OCI-LY7 (cell line): ENCODE data around the gene LPO. TPM values are rescaled to one million over a fixed set of nuclear protein-coding genes. Genes with fewer than 3 reads are reported as not detected.

ENCODE experiments used
- BruUV-seq: library from RNA; stranded (reverse); fragments of 400-500 nt; replicated peaks from 2 replicates; lab custom pipeline; 2021; lab: Mats Ljungman, UMichigan
- CTCF ChIA-PET: fragments of 300-600 bp; sonication (Branson Sonifier 250); formaldehyde crosslinking; loops from one replicate; lab custom pipeline; 2022; ENCODE audit warnings: antibody characterized with exemption; ENCODE audit not compliant: unreplicated experiment; lab: Charles Lee
- POLR2A ChIA-PET: fragments of 300-600 bp; sonication (Branson Sonifier 250); formaldehyde crosslinking; loops from one replicate; lab custom pipeline; 2022; ENCODE audit warnings: antibody characterized with exemption; lab: Charles Lee
- DNase-seq: peaks from one replicate; pipeline ENCODE4 v3.0.0-alpha.2; 2015; ENCODE audit warnings: low spot score
- H2AFZ ChIP-seq: fragments of 200-600 bp; sonication (generic), shearing (Covaris generic); 2 replicates; pipeline ENCODE4 v1.6.1; 2014; ENCODE audit warnings: mild to moderate bottlenecking, antibody characterized with exemption, low read length, moderate library complexity
- H3K27ac ChIP-seq: fragments of 200-600 bp; sonication (generic); 2 replicates; pipeline ENCODE4 v1.5.1; 2014; ENCODE audit warnings: mixed run types, low read depth, mild to moderate bottlenecking, moderate library complexity, low read length, inconsistent platforms; ENCODE audit not compliant: poor library complexity, severe bottlenecking
- H3K36me3 ChIP-seq: fragments of 200-600 bp; sonication (generic); 2 replicates; pipeline ENCODE4 v1.6.1; 2014; ENCODE audit warnings: mild to moderate bottlenecking, antibody characterized with exemption, low read length, moderate library complexity, mixed read lengths; ENCODE audit not compliant: insufficient read depth
- H3K4me1 ChIP-seq: fragments of 200-600 bp; sonication (generic); 2 replicates; pipeline ENCODE4 v1.5.1; 2014; ENCODE audit warnings: mild to moderate bottlenecking, low read length; ENCODE audit not compliant: insufficient read depth, poor library complexity, severe bottlenecking
- H3K4me2 ChIP-seq: fragments of 200-600 bp; sonication (generic); 2 replicates; pipeline ENCODE4 v1.6.1; 2014; ENCODE audit warnings: mild to moderate bottlenecking, low read length
- H3K4me3 ChIP-seq: fragments of 200-600 bp; sonication (generic); 2 replicates; pipeline ENCODE4 v1.5.1; 2014; ENCODE audit warnings: mild to moderate bottlenecking, low read depth, low read length; ENCODE audit not compliant: poor library complexity, severe bottlenecking
- H3K79me2 ChIP-seq: fragments of 200-600 bp; sonication (generic); 2 replicates; pipeline ENCODE4 v1.6.1; 2016; ENCODE audit warnings: low read depth, mild to moderate bottlenecking, low read length, moderate library complexity, mixed read lengths; ENCODE audit not compliant: insufficient read depth
- H3K9me2 ChIP-seq: fragments of 200-600 bp; sonication (generic); 2 replicates; pipeline ENCODE4 v1.6.1; 2016; ENCODE audit warnings: mild to moderate bottlenecking, low read length, mixed read lengths; ENCODE audit not compliant: insufficient read depth
- H3K9me3 ChIP-seq: fragments of 200-600 bp; sonication (generic); 2 replicates; pipeline ENCODE4 v1.6.1; 2014; ENCODE audit warnings: mild to moderate bottlenecking, mixed run types, low read length, mixed read lengths
- H4K20me1 ChIP-seq: fragments of 200-600 bp; sonication (generic); 2 replicates; pipeline ENCODE4 v1.6.1; 2014; ENCODE audit warnings: mild to moderate bottlenecking, antibody characterized with exemption, low read length, moderate library complexity, mixed read lengths; ENCODE audit not compliant: insufficient read depth
- CTCF ChIP-seq: fragments of 200-600 bp; sonication (generic); conservative IDR thresholded peaks from 2 replicates; pipeline ENCODE4 v1.5.1; 2014; ENCODE audit warnings: mild to moderate bottlenecking, antibody characterized with exemption, low read length, moderate library complexity, mixed read lengths
- EZH2phosphoT487 ChIP-seq: fragments of 200-600 bp; sonication (generic); IDR thresholded peaks from 2 replicates; pipeline ENCODE4 v1.6.1; 2018; ENCODE audit warnings: low read depth, borderline replicate concordance, mild to moderate bottlenecking, mixed run types, antibody characterized with exemption, low read length, moderate library complexity, mixed read lengths
- intact Hi-C: fragments of 100-400 bp; cut with micrococcal nuclease; formaldehyde crosslinking; loops from one replicate; pipeline ENCODE4 v1.10.0; 2022; ENCODE audit not compliant: unreplicated experiment
- total RNA-seq, 2 experiments: library from RNA; depleted of rRNA in 1 of 2; stranded (reverse); fragments of >200 nt in 1 of 2; shearing (Covaris generic) in 1 of 2; gene quantifications; 2 replicates each; pipeline ENCODE4 v1.2.3, GENCODE V29; 2014 to 2022

The LPO gene
- total RNA-seq, 2 experiments from 2014 or later, result not detected

- no peaks in the 10 kb centered on the region for H4K20me1 ChIP-seq
- H3K4me2 ChIP-seq, result no peak overlapping the region
- DNase-seq, result no peak
- ChIA-PET POLR2A (no interaction called here), CTCF (no interaction called here)
- intact Hi-C loops, result no loop called here
- no peaks in the 10 kb centered on the region for H3K79me2 ChIP-seq
- no peaks in the 10 kb centered on the region for H3K4me1 ChIP-seq
- BruUV-seq, result no TSS peak
- no peak overlapping the region for H2AFZ ChIP-seq
- H3K9me3 ChIP-seq, result no peaks in the 10 kb centered on the region
- no peak for TF ChIP-seq EZH2phosphoT487
- no peak for TF ChIP-seq CTCF
- no peak overlapping the region for H3K27ac ChIP-seq
- no peaks in the 10 kb centered on the region for H3K36me3 ChIP-seq
- no peak overlapping the region for H3K4me3 ChIP-seq
- no peaks in the 10 kb centered on the region for H3K9me2 ChIP-seq
Measured at GRCh38 chr17:58275417-58275816, 37.0 kb downstream of the LPO start.

GRCh38 chr17:58276423-58276822 lies 38.0 kb downstream of the LPO start:
- no TSS peak for BruUV-seq
- CTCF ChIA-PET, result no interaction called here
- H3K79me2 ChIP-seq, result no peaks in the 10 kb centered on the region

More at GRCh38 chr17:58276423-58276822, 38.0 kb downstream of the LPO start:
- no peak overlapping the region for H3K4me3 ChIP-seq
- H3K4me1 ChIP-seq, result no peaks in the 10 kb centered on the region
- DNase-seq, result no peak
- no peak overlapping the region for H2AFZ ChIP-seq
- H4K20me1 ChIP-seq, result no peaks in the 10 kb centered on the region
- intact Hi-C loops, result no loop called here
- H3K9me3 ChIP-seq, result no peaks in the 10 kb centered on the region
- no peak overlapping the region for H3K27ac ChIP-seq
- POLR2A ChIA-PET, result interaction anchor here (0.6 kb wide), 1 partner anchor 796 kb away, joined by 3 read pairs; no protein-coding TSS in a partner anchor
- no peak overlapping the region for H3K4me2 ChIP-seq
- TF ChIP-seq EZH2phosphoT487 (no peak), CTCF (no peak)
- H3K36me3 ChIP-seq, result no peaks in the 10 kb centered on the region
- no peaks in the 10 kb centered on the region for H3K9me2 ChIP-seq
